GM21447 (cell line): Measurements from ENCODE around the gene PEPD.

Experiments
- ATAC-seq: cut with Tn5 transposase; IDR thresholded peaks from one replicate; pipeline ENCODE4 v1.9.1; 2021; ENCODE audit not compliant: unreplicated experiment

Gene PEPD

GRCh38 chr19:33399081-33399744 lies 122.4 kb downstream of the PEPD start:
- ATAC-seq, result no peak

GRCh38 chr19:33398361-33399060 lies 123.1 kb downstream of the PEPD start:
- no peak for ATAC-seq

GRCh38 chr19:33397536-33398360 lies 123.8 kb downstream of the PEPD start:
- ATAC-seq, result no peak

GRCh38 chr19:33396701-33397535 lies 124.7 kb downstream of the PEPD start:
- no peak for ATAC-seq

GRCh38 chr19:33395561-33396550 lies 125.7 kb downstream of the PEPD start:
- ATAC-seq, result no peak

- no peak for ATAC-seq
These were observed 126.6 kb downstream of the PEPD start for GRCh38 chr19:33394723-33395560.

GRCh38 chr19:33394006-33394722 lies 127.4 kb downstream of the PEPD start:
- no peak for ATAC-seq

- no peak for ATAC-seq
These were observed 128.1 kb downstream of the PEPD start for GRCh38 chr19:33393286-33394005.

GRCh38 chr19:33392341-33393285 lies 129.0 kb downstream of the PEPD start:
- no peak for ATAC-seq

GRCh38 chr19:33391631-33392249 lies 129.9 kb downstream of the PEPD start:
- no peak for ATAC-seq

- no peak for ATAC-seq
These were observed 130.5 kb downstream of the PEPD start for GRCh38 chr19:33390908-33391630.

- ATAC-seq, result no peak
These were observed 131.3 kb downstream of the PEPD start for GRCh38 chr19:33390101-33390907.

GRCh38 chr19:33389421-33390100 lies 132.0 kb downstream of the PEPD start:
- ATAC-seq, result no peak
